Activated CD4-positive, alpha-beta T cell treated with anti-CD3 and anti-CD28 coated beads for 48 hours (primary cell): ENCODE measurements around the gene SMG7.

Source experiments
- DNase-seq: peaks from one replicate; pipeline ENCODE4 v3.0.0-alpha.2; 2020

SMG7 gene

DNA sequence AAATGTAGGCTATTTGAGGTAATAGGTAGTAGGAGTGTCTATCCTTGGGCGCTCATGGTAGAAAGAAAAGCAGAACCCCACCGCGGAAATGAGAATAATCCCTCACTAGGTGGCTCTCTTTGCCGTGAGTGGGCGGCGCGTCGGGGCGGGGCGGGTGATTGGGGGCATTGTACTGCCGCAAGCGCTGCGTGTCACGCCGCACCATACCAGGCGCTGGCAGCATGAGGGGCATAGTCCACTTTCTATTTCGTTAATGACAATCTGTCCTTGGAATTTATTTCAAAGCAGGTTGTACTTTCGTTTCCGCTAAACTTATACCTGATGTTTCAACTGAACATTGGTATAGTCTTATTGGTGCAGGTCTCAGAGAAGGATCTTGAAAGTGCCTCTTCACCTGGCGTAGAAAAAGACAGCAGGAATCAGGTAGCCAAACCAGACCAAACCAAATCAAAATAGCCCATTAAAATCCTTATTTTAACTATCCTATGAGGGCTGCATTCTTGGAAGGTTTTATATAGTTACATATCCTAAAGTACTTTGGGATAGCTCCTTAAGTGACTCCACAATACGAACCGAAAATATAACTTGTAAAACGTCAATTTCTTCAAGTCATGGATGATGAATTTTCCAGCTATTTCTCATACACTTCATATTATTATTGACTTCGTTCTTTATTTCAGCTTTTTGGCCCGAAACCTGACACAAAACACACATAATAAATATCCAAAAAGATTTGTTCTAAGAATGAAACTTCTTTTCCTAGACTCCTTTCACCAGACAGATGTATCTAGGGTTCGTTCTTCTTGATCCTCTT lies 1.9 kb upstream of the SMG7 start:
- DNase-seq, result peak; percentile 95

DNA sequence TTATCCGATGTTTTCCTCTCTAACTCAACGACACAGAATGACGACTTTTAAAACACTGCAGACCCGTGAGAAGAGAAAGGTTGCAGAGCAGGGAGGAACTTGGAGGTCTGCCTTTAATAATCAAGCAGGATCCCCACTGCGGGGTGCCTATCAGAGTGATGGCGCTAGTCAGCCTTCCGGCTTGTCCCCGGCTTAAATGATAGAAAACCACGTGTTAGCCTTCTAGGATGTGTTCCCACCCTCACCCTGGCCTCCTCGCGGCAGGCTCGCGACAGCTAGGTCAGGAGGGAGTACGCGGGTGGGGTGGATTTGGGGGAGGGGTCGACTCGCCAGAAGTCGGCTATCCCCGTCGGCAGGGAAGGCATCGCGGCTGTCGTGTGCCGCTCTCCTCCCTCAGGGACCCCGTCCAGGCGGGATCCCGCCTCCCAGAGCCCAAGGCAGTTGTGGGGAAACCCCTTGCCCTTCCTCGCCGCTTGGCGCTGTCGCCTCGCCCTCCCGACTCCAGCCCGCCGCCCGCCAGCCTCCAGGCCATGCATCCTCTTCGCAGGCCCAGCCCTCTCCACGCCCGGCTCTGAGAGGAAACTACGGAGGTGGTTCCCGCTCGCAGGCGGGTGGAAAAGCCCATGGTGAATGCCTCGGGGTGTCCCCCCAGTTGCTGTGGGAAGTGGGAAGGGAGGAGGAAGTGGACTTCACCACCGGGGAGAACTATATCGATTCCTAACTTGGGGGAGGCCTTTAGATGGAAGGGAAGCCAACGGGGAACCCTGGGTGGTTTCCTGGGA lies 1.1 kb upstream of the SMG7 start:
- peak; percentile 82 for DNase-seq

DNA sequence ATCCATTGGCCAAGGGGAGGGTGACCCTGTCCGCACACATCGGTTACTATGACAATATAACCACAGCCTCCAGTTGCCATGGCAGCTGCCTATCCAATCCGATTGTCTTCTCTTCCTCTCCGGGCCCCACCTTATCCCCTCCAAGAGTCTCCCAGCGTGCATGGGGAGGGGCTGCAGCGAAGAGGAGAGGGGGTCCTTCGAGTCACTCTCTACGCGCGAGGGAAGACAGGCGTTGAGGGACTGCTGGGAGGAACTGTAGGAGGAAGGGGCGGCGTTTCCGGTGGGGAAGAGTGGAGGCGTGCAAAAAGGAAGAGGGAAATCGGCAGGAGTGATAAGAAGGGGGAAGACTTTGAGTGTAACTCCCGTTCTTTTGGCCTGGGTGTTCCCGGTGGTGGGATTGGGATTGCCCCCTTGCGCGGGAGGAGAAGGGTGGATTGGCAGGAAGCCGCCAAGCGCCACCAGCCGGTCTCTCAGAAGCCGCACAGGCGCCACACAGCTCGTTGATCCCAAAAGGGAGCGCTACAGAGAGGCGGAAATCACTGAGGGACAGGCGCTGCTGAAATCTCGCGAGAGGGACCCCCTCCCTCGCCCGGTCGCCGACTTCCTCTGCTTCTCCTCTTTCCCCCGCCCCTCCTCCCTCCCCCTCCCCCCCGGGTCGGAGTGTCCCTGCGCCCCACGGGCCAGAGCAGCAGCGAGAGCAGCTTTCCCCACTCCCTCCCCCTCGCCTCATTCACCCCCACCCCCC lies 384 bp upstream of the SMG7 start:
- DNase-seq, result peak; percentile 97

DNA sequence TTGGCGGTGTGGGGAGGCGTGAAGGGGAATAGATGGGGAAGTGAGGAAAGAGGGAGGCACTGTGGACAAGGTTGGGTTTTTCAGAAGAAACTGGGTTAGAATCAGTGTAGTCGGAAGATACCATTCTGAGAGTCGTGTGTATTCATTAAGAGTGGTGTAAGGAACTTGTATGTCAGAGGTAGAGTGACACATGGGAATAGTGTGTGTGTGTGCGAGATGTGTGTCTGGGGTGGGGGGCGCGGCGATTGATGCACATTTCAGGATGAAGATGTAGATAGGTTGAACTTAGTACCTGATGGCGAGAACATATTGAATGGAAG lies 878 bp downstream of the SMG7 start:
- DNase-seq, result no peak

DNA sequence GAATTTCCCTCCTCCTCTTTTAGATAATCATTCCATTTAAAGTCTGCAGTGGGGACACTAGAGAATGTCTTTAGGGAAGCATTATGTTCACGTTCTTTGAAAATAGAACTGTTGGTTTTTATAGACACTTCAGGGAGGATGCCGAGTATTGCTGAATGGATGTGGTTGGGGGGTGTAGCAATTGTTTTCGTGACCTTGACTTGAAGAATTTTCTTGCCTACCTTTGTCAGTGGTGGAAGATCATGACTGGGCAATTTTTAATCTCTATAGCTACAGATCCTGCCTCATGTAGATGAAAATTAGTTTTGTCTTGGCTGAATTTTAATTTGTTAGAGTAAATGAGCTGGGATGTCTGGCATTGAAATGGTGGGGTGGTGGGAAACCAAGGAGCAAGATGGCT lies 3.8 kb downstream of the SMG7 start:
- DNase-seq, result no peak

DNA sequence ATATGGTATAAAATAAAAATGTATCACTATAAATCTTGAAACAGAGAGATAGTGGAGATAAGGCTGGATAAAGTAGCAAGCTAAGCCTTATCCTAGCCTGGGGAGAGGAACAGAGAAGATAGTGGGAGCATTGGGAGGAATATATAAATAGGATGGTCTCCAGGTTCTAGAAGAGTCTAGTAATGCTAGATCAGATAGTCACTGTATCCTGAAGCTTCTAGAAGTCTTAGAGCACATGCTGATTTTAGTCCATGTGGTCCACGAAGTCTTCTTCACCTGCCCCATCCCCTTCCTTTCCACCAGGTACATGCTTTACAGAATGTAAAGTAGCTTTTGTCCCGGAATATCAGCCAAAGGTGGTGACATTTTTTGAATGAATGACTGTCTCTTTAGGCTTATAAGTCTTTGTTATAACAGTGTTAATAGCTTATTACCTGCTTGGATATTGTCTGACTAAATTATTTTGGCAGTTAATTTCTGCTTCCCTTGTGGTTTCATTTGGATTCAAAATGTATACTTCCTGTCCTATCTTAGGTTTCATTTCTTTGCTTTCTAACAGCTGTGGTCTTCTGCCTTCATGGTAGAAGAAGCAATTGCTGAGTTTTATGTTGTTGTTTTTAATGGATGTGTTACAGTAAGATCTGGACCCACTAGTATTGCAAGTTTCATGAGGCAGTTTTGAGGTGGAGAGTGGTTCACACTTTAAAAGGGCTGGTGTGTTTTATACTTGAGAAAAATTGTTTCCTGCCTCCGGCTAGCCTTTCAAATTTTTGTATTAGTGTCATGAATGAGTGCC lies 5.9 kb downstream of the SMG7 start:
- no peak for DNase-seq

DNA sequence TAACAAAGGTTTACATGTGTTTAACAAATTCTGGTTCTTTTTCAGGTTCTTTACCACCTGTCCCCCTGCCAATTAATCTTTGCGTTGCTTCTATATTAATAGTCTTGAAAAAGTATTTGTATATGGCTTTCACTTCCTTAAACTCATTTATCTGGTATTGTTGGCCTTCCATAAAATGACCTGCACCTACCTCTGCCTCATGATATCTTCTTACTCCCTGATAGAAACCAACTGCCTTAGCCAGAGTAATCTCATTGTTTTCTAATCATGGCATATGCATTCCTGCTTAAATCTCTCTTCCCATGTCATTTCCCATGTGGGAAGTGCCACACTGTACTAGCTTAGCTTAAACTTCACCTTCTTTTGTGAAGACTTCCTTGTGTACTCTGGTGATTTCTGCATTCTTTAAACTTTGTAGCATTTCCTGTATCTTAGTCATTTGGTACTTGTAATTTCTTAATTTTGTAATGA lies 8.7 kb downstream of the SMG7 start:
- DNase-seq, result no peak

DNA sequence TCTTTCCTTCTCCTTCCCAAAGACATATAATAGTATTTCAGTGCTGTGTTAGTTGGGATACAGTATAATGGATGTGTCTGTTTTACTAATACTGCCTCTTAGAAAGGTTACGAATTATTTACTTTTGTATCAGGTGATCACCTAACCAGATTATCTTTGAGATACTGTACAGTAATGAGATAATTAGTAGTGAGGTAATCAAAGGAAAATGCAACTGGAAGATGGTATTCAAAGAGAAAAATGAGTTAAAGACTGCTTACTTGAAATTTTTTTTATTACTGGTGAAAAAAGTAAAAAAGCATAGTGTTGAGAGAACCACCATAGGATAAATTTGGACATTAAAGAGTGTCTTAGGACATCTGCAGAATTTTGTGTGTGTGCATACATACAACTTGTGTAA lies 10.9 kb downstream of the SMG7 start:
- DNase-seq, result no peak

DNA sequence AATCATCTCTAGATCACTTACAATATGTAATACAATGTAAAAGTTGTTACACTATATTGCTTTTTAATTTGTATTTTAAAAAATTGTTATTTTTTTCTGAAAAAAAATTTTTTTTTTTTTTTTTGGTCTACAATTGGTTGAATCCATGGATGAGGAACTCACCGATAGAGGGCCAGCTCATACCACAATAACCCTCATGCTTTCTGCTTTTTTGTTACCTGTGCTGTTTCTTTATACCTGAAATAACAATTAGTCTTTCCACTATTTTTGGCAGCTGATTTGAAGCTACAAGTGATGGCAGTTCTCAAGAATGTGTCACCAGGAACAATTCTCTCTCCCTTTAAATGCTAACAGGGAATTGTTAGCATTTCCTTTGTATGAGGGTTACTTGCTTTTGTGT lies 12.0 kb downstream of the SMG7 start:
- DNase-seq, result no peak

DNA sequence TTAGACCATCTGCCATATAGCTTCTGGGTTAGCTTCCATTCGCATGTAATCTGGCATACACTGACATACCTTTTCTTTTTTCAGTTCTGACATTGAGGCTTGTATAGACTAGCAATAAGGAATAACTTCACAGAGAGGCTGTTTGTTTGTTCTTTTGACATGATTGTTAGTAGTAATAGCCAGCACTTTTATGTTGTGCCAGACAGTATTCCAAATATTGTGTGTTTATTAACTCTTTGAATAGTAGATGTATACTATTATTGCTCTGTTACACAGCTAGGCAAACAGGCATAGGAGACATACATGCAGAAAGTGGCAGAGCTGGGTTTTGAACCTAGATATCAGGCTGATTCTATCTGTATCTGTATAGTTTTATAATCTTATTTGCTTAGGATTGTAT lies 12.6 kb downstream of the SMG7 start:
- no peak for DNase-seq

DNA sequence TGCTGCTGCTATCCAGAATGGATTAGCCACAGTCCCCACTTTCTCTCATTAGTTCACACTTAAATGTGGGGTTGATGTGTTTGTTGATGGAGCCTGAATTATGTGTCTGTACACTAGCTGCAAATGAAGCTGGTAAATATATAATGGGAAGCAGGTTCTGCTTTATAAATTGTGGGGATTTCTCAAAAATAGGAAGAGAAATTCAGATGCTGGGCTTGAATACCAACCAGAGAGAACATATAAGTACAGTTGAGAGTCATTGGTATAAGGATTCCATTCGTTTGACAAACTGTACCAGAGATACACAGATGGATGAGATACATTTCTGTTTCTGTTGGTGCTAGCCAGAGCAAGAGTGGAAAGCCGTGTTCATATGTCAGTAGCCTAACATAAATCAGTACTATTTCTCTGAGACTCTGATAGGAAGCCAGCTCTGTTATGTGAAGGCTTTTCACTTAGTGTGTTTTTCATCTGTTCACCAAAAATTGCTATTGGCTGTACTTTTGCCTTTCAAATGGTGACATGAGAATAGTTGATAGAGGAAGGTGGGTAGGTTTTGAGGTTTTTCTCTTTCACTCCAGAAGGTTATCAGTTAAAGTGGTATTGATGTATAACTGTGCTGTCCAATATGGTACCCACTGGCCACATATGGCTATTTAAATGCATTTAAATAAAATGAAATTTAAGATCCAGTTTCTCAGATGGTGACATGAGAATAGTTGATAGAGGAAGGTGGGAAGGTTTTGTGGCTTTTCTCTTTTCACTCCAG lies 15.6 kb downstream of the SMG7 start:
- DNase-seq, result no peak

DNA sequence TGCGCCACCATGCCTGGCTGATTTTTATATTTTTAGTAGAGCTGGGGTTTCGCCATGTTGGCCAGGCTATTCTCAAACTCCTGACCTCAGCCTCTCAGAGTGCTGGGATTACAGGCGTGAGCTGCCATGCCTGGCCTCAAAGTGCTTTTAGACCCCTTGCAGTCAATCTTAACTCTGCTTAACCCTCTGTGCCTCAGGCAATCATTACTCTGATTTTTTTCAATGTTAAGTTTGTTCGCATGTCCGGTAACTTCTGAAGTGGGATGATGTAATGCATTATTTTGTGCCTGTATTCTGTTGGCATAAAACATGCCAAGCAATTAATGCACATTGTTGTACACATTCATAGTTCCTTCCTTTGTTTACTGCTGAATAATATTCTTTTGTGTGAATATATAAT lies 18.6 kb downstream of the SMG7 start:
- DNase-seq, result no peak

DNA sequence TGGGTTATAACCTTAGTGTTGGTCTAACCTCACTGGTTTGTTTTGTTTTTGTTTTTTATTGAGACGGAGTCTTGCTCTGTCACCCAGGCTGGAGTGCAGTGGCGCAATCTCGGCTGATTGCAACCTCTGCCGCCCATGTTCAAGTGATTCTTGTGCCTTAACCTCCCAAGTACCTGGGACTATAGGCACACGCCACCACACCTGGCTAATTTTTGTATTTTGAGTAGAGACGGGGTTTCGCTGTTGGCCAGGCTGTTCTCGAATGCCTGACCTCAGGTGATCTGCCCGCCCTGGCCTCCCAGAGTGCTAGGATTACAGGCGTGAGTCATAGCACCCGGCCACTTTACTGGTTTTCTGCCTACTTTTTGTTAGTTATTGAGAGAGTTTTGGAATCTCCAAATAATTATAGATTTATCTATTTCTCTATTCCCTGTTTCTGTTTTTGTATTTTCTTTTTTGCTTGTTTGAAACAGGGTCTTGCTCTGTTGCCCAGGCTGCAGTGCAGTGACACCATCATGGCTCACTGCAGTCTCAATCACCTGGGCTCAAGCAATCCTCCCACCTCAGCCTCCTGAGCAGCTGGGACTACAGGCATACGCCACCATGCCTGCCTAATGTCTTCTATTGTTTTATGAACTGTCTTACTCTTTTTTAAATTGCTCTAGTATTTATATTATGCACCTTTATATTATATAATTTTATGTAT lies 21.4 kb downstream of the SMG7 start:
- no peak for DNase-seq

DNA sequence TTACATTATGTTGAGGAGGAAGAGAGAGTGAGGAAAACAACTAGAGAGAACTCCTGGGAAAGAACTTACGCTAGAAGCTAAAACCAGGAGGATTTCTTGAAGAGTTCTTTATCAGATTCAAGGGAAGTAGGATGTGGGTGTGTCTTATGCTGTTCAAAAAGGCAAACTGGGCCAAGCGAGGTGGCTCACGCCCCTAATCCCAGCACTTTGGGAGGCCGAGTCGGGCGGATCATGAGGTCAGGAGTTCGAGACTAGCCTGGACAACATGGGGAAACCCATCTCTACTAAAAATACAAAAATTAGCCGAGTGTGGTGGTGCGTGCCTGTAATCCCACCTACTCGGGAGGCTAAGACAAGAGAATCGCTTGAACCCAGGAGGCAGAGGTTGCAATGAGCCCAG lies 23.1 kb downstream of the SMG7 start:
- no peak for DNase-seq

DNA sequence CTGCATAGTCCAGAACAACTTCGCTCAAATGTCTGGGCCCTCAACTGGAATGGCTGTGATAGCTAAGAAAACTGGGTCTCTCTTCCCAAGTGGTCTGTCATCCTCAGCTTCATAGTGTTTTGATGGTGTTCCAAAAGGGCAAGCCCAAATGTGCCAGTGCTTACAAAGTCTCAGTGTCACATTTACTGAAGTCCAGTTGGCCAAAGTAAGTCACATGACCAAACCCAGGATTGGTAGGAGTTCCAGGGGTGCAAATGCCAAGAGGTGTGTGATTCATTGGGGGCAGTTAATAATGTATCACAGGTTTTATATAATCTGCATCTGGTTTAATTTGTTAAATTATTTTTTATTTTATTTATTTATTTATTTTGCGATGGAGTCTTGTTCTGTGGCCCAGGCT lies 24.9 kb downstream of the SMG7 start:
- no peak for DNase-seq

DNA sequence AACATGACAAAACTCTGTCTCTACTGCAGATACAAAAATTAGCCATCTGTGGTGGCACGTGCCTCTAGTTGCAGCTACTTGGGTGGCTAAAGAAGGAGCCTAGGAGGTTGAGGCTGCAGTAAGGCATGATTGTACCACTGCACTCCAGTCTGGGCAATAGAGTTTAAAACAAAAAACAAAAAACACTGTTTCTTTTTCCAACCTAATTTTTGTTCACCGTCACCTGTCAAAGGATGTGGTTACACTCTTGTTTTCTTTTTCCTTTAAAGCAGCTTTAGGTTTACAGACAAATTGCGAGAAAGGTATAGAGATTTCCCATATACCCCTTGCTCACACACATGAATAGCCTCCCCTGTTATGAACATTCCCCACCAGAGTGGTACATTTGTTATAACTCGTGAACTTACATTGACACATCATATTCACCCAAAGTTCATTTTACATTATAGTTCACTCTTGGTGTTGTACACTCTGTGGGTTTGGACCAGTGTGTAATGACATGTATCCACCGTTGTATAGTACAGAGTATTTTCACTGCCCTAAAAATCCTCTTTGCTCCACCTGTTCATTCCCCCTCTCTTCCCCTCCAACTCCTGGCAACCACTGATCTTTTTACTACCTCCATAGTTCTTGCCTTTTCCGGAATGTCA lies 26.2 kb downstream of the SMG7 start:
- DNase-seq, result no peak

DNA sequence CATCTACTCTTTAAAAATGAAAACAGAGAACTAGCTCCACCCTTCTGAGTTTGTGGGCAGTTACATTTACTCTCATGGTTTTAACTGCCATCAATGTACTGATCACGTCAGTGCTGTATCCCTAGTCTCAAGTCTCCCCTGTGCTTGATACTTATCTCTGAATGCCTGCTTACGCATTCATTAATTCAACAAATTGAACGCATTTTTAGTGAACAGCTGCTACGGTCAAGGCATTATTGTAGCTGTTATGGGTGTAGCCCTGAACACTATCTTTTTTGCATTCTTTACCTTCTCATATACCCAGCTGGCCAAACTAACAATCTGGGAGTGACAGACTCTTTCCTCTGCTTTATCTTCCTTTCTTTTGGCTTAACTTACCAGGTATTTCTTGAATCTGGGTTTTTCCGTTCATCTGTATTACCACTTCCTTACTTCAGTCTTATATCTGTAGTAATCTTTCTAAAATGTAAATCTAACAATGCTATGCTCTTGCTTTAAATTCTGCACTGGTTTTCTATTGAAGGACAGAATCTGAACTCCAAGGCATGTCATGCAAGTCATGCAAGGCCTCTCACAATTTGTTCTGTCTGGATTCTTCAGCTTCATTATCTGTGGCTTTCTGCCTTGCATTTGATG lies 33.3 kb downstream of the SMG7 start:
- DNase-seq, result no peak

DNA sequence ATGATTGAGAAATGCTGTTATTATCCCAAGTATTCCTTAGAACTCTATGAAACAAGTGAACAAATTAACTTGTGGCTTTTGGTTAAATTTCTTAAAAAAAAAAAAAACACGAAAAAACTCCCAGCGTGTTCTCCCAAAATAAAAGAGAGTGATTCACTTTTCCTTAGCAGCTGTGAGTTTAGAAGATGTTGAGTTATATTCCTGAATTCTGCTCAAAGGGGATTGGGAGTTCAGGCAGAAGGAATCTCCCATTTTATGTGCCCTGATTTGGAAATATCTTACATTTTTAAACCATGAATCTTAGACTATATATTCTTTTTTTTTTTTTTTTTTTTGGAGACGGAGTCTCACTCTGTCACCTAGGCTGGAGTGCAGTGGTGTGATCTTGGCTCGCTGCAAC lies 34.3 kb downstream of the SMG7 start:
- no peak for DNase-seq

DNA sequence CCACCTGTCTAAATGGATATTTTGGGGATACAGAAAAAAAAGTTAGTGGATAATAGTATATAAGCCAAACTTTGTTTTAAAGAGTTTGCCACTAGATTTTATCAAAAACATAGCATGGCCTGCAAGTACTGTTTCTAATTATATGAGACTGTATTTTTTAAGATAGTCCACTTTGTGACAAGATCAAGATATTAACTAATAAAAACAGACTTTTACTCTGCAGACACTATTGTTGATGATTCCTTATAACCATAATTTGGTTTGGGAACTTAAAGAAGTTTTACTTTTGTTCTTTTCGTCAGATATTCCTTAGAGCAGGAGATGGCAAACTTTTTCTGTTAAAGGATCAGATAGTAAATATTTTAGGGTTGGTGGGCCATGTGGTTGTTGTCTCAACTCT lies 36.4 kb downstream of the SMG7 start:
- no peak for DNase-seq

DNA sequence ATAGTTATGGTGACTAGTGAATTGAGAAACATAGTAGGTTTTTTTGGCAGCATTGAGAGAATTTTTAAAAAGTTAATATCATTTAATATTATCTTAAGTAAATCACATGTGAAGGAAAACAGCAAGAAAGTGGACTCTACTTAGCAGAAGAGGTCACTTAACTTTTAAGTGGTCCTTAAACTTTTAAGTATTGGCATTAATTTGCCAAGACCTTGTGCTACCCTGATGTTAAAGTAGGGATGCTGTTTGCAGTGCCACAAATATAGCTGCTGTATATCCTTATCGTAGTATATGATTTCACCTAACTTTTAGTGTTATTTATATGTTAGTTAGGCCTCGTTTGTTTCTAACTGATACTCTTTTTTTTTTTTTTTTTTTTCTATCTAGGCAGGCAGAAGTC lies 40.2 kb downstream of the SMG7 start:
- no peak for DNase-seq

DNA sequence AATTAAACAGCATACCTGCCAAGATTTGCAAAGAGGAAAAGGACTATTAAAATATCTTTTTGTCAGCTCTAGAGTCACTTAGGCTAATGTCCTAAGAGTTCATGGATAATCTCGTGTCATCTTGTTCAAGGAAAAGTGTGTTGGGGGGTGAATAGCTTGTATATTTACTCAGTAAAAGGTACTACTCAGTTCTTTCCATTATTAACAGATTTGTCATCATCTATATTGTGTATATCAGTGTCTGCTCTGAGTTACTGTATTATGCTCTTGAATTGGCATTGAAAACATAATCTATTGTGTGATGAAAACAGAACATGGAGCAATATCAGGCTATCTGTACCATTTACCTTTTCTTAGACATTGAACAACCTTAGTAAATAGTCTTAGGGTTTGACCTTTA lies 41.9 kb downstream of the SMG7 start:
- no peak for DNase-seq
